HepG2 (cell line): ENCODE results near the gene NSMF. TPM values are rescaled to one million over a fixed set of nuclear protein-coding genes. Genes with fewer than 3 reads are reported as not detected.
A peak's percentile ranks its signal among the peaks of the same experiment; 100 is the strongest.

ENCODE experiments used
- FOXM1 ChIP-seq: sonication (generic); formaldehyde crosslinking; IDR thresholded peaks from 2 replicates; pipeline ENCODE4 v1.5.0; 2020; ENCODE audit warnings: missing genetic modification reagents
- HHEX ChIP-seq: IDR thresholded peaks from 2 replicates; pipeline ENCODE4 v1.6.1; 2016; ENCODE audit warnings: control low read depth
- JUNB ChIP-seq: sonication (generic); formaldehyde crosslinking; IDR thresholded peaks from 2 replicates; pipeline ENCODE4 v1.8.0; 2022; ENCODE audit warnings: missing genetic modification reagents, mild to moderate bottlenecking, borderline replicate concordance
- KDM1A ChIP-seq: IDR thresholded peaks from 2 replicates; pipeline ENCODE4 v1.6.1; 2016; ENCODE audit warnings: missing compliant biosample characterization
- MED1 ChIP-seq: sonication (generic); formaldehyde crosslinking; IDR thresholded peaks from 2 replicates; pipeline ENCODE4 v1.4.0; 2020; ENCODE audit warnings: missing genetic modification reagents
- MLLT10 ChIP-seq: sonication (generic); formaldehyde crosslinking; IDR thresholded peaks from 2 replicates; pipeline ENCODE4 v1.4.0; 2020; ENCODE audit warnings: missing genetic modification reagents
- NR1H2 ChIP-seq: sonication (generic); formaldehyde crosslinking; IDR thresholded peaks from 2 replicates; pipeline ENCODE4 v1.8.1; 2022; ENCODE audit warnings: low read depth, missing genetic modification reagents, borderline replicate concordance
- NR2F1 ChIP-seq, 2 experiments: fragments of 450-650 bp in 1 of 2; formaldehyde crosslinking in 1 of 2; IDR thresholded peaks; 2 replicates each; pipeline versions ENCODE4 v1.5.0 to v1.6.1; 2016 to 2020; ENCODE audit warnings: mild to moderate bottlenecking in 1 of 2, missing compliant biosample characterization in 1 of 2, missing genetic modification reagents in 1 of 2, moderate library complexity in 1 of 2
- RBM39 ChIP-seq: fragments of 200-400 bp; formaldehyde crosslinking; IDR thresholded peaks from one replicate; pipeline ENCODE4 v1.6.1; 2018; ENCODE audit warnings: antibody characterized with exemption, mild to moderate bottlenecking, low read depth, low read length; ENCODE audit not compliant: poor library complexity, severe bottlenecking
- TAF1 ChIP-seq: sonication (generic); formaldehyde crosslinking; IDR thresholded peaks from 2 replicates; pipeline ENCODE4 v1.4.0; 2020; ENCODE audit warnings: missing genetic modification reagents
- TGIF2 ChIP-seq: IDR thresholded peaks from 2 replicates; pipeline ENCODE4 v1.6.1; 2016; ENCODE audit warnings: control low read depth, missing compliant biosample characterization
- U2AF1 ChIP-seq: fragments of 200-400 bp; formaldehyde crosslinking; optimal IDR thresholded peaks from 2 replicates; pipeline ENCODE3; 2017; ENCODE audit warnings: mild to moderate bottlenecking, low read depth, low read length
- ZBTB3 ChIP-seq: sonication (generic); formaldehyde crosslinking; IDR thresholded peaks from 2 replicates; pipeline ENCODE4 v1.4.0; 2020; ENCODE audit warnings: low read depth, mild to moderate bottlenecking, moderate library complexity, missing genetic modification reagents, borderline replicate concordance
- ZFY ChIP-seq: sonication (generic); formaldehyde crosslinking; IDR thresholded peaks from 2 replicates; pipeline ENCODE4 v1.4.0; 2020; ENCODE audit warnings: missing genetic modification reagents
- ZKSCAN5 ChIP-seq: sonication (generic); formaldehyde crosslinking; IDR thresholded peaks from 2 replicates; pipeline ENCODE4 v1.5.1; 2020; ENCODE audit warnings: mild to moderate bottlenecking, missing genetic modification reagents
- polyA plus RNA-seq, 8 experiments: library from polyadenylated mRNA; depleted of rRNA in 3 of 8; stranded (reverse) in 7 of 8; unstranded in 1 of 8; fragments of >200 nt; fragmentation: Illumina TruSeq in 4 of 8; extraction: Trizol in 4 of 8; gene quantifications; 2 replicates each; pipeline versions ENCODE4 v1.2.1 to v1.2.3, GENCODE V29; 2011 to 2016; ENCODE audit warnings: low read depth in 4 of 8, missing spikeins in 1 of 8, mixed read lengths in 1 of 8; ENCODE audit not compliant: insufficient read depth in 1 of 8
- total RNA-seq, 5 experiments: library from RNA; depleted of rRNA; stranded (reverse); fragments of >200 nt; fragmentation: Illumina TruSeq; extraction: Trizol; gene quantifications; 2 replicates each; pipeline ENCODE4 v1.2.3, GENCODE V29; 2016; ENCODE audit warnings: low read depth in 1 of 5
- TF ChIP-seq, protein P1 (sequence below): sonication (generic); formaldehyde crosslinking; IDR thresholded peaks from 2 replicates; pipeline ENCODE4 v1.4.0; 2020; ENCODE audit warnings: missing genetic modification reagents
- TF ChIP-seq, protein P2 (sequence below): sonication (generic); formaldehyde crosslinking; IDR thresholded peaks from 2 replicates; pipeline ENCODE4 v1.8.1; 2023; ENCODE audit warnings: mild to moderate bottlenecking, moderate library complexity, missing genetic modification reagents
- TF ChIP-seq, protein P3 (sequence below): sonication (generic); formaldehyde crosslinking; IDR thresholded peaks from 2 replicates; pipeline ENCODE4 v1.4.0; 2020; ENCODE audit warnings: mild to moderate bottlenecking, missing genetic modification reagents
- TF ChIP-seq, protein P4 (sequence below): sonication (generic); formaldehyde crosslinking; IDR thresholded peaks from 2 replicates; pipeline ENCODE4 v1.5.0; 2020; ENCODE audit warnings: mild to moderate bottlenecking, missing genetic modification reagents

The NSMF gene
- total and polyA plus RNA-seq, 2 of the 13 experiments (the other 11 are each of a cell fraction or from before 2014, with no cell fraction given) = 44.3 to 183 TPM

DNA sequence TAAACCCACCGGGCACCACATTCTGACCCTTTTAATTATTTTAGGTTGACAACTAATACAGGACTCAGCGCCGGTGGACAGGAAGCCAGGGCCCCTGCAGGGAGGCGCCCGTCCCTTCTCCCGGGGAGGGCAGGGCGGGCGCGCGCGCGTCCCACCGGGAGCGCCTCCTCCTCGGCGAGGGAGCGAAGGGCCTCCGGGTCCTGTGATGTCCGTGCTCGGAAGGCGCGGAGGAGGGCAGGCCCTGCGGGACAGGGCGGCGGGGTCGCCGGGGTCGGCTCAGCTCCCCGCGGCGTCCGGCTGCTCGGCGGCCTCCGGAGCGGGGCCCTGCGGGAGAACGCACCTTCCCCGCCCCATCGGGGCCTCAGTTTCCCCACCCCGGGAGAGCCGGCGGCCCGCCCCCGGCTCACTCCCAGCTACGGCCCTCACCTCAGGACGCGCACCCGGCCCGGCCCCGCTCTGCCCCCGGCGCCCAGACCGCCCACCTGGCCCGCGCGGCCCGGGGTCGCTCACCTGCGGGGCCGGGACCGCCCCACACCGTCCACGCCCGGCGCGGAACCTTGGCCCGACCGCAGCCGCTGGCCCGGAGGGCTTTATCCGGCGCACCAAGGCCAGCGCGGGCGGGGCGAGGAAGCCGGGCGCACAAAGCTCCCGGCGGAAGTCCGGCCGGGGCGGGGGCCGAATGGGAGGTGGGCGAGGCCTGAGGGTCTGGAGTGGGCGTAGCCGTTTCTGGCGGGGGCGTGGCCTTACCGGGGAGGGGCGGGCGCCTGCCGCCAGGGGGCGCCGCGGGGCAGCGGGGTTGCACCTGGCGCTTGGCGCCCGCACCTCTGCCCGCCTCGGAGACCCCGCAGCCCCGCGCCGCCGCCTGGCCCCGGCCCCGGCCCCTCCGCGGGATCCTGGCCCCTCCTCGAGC is 36.3 kb downstream of the NSMF start, which contains the start of the genes EXD3 and NOXA1 (continued):
- TF ChIP-seq, protein P1, sequence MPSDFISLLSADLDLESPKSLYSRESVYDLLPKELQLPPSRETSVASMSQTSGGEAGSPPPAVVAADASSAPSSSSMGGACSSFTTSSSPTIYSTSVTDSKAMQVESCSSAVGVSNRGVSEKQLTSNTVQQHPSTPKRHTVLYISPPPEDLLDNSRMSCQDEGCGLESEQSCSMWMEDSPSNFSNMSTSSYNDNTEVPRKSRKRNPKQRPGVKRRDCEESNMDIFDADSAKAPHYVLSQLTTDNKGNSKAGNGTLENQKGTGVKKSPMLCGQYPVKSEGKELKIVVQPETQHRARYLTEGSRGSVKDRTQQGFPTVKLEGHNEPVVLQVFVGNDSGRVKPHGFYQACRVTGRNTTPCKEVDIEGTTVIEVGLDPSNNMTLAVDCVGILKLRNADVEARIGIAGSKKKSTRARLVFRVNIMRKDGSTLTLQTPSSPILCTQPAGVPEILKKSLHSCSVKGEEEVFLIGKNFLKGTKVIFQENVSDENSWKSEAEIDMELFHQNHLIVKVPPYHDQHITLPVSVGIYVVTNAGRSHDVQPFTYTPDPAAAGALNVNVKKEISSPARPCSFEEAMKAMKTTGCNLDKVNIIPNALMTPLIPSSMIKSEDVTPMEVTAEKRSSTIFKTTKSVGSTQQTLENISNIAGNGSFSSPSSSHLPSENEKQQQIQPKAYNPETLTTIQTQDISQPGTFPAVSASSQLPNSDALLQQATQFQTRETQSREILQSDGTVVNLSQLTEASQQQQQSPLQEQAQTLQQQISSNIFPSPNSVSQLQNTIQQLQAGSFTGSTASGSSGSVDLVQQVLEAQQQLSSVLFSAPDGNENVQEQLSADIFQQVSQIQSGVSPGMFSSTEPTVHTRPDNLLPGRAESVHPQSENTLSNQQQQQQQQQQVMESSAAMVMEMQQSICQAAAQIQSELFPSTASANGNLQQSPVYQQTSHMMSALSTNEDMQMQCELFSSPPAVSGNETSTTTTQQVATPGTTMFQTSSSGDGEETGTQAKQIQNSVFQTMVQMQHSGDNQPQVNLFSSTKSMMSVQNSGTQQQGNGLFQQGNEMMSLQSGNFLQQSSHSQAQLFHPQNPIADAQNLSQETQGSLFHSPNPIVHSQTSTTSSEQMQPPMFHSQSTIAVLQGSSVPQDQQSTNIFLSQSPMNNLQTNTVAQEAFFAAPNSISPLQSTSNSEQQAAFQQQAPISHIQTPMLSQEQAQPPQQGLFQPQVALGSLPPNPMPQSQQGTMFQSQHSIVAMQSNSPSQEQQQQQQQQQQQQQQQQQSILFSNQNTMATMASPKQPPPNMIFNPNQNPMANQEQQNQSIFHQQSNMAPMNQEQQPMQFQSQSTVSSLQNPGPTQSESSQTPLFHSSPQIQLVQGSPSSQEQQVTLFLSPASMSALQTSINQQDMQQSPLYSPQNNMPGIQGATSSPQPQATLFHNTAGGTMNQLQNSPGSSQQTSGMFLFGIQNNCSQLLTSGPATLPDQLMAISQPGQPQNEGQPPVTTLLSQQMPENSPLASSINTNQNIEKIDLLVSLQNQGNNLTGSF (CRISPR knock-in tag) = no peak
- TF ChIP-seq MED1 (CRISPR knock-in tag) (peak; percentile 82), TAF1 (CRISPR knock-in tag) (peak; percentile 76), ZFY (CRISPR knock-in tag) (peak; percentile 93), NR1H2 (CRISPR knock-in tag) (no peak), TGIF2 (CRISPR knock-in tag) (peak; percentile 65; the same call in 1 of the 2 replicates), HHEX (CRISPR knock-in tag) (no peak), MLLT10 (CRISPR knock-in tag) (no peak), NR2F1 (CRISPR knock-in tag; IDR thresholded peaks at IDR 0.05) (no peak), ZBTB3 (CRISPR knock-in tag) (no peak), RBM39 (peak; percentile 4), ZKSCAN5 (no peak), U2AF1 (no peak), FOXM1 (CRISPR knock-in tag) (peak; percentile 34; the same call in 1 of the 2 replicates), KDM1A (CRISPR knock-in tag) (0 out of 2 replicates have a peak, but pooled peaks have one; percentile 17), JUNB (no peak)
- TF ChIP-seq, protein P2, sequence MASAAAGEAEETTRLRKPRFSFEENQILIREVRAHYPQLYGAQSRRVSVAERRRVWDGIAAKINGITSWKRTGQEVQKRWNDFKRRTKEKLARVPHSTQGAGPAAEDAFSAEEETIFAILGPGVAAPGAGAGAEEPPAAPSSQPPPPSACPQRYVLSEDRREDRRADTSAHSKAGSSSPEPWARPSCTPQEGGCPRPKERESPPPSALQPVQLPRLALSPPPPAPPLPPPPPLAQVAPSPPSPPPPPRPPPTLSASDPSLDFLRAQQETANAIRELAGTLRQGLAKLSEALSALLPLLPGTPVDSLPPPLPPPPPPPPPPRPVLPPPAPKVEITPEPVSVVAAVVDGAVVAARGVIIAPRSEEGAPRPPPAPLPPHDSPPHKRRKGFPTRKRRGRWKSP (CRISPR knock-in tag) = no peak
- TF ChIP-seq, protein P3, sequence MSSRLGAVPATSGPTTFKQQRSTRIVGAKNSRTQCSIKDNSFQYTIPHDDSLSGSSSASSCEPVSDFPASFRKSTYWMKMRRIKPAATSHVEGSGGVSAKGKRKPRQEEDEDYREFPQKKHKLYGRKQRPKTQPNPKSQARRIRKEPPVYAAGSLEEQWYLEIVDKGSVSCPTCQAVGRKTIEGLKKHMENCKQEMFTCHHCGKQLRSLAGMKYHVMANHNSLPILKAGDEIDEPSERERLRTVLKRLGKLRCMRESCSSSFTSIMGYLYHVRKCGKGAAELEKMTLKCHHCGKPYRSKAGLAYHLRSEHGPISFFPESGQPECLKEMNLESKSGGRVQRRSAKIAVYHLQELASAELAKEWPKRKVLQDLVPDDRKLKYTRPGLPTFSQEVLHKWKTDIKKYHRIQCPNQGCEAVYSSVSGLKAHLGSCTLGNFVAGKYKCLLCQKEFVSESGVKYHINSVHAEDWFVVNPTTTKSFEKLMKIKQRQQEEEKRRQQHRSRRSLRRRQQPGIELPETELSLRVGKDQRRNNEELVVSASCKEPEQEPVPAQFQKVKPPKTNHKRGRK (CRISPR knock-in tag) = no peak
- TF ChIP-seq, protein P4, sequence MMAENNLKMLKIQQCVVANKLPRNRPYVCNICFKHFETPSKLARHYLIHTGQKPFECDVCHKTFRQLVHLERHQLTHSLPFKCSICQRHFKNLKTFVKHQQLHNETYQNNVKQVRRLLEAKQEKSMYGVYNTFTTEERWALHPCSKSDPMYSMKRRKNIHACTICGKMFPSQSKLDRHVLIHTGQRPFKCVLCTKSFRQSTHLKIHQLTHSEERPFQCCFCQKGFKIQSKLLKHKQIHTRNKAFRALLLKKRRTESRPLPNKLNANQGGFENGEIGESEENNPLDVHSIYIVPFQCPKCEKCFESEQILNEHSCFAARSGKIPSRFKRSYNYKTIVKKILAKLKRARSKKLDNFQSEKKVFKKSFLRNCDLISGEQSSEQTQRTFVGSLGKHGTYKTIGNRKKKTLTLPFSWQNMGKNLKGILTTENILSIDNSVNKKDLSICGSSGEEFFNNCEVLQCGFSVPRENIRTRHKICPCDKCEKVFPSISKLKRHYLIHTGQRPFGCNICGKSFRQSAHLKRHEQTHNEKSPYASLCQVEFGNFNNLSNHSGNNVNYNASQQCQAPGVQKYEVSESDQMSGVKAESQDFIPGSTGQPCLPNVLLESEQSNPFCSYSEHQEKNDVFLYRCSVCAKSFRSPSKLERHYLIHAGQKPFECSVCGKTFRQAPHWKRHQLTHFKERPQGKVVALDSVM = peak; percentile 46; the same call in 1 of the 2 replicates
